Keratinocyte (primary cell): ENCODE results near the gene C4B. TPM values are rescaled to one million over a fixed set of nuclear protein-coding genes. Genes with fewer than 3 reads are reported as not detected.

ENCODE experiments used
- DNase-seq: peaks from one replicate; pipeline ENCODE4 v3.0.0-alpha.2; 2011; ENCODE audit warnings: low read depth, missing footprints, low spot score
- FAIRE-seq: peaks from 2 replicates; lab custom pipeline; 2011; peaks lifted over from hg19 to GRCh38; lab: Jason Lieb, UNC
- H2AFZ ChIP-seq: 2 replicates; pipeline ENCODE4 v1.6.0; 2012; ENCODE audit warnings: low read length, control low read depth, inconsistent platforms; ENCODE audit not compliant: control insufficient read depth
- H3K27ac ChIP-seq: 2 replicates; pipeline ENCODE4 v1.5.1; 2011; ENCODE audit warnings: low read length; ENCODE audit not compliant: control insufficient read depth, insufficient read depth
- H3K27me3 ChIP-seq: 3 replicates; pipeline ENCODE4 v1.6.0; 2011; ENCODE audit warnings: low read length; ENCODE audit not compliant: control insufficient read depth, insufficient read depth; ENCODE audit errors: extremely low read depth
- H3K36me3 ChIP-seq, 2 experiments: 2 replicates in 1 of 2; 3 replicates in 1 of 2; pipeline ENCODE4 v1.5.1; 2011; ENCODE audit warnings: low read length in 2 of 2, mild to moderate bottlenecking in 1 of 2; ENCODE audit not compliant: control insufficient read depth in 2 of 2, insufficient read depth in 2 of 2; ENCODE audit errors: extremely low read depth in 1 of 2
- H3K4me1 ChIP-seq: 3 replicates; pipeline ENCODE4 v1.5.1; 2011; ENCODE audit warnings: low read length; ENCODE audit not compliant: control insufficient read depth, insufficient read depth; ENCODE audit errors: extremely low read depth
- H3K4me2 ChIP-seq: 3 replicates; pipeline ENCODE4 v1.6.0; 2011; ENCODE audit warnings: low read depth, low read length; ENCODE audit not compliant: control insufficient read depth, insufficient read depth; ENCODE audit errors: extremely low read depth
- H3K4me3 ChIP-seq, 3 experiments: fragments of 200-600 bp in 1 of 3; sonication (generic) in 1 of 3; 2 replicates in 2 of 3; 3 replicates in 1 of 3; pipeline ENCODE4 v1.5.1; 2011 to 2016; ENCODE audit warnings: low read length in 3 of 3, mild to moderate bottlenecking in 3 of 3, control low read depth in 2 of 3, inconsistent platforms in 1 of 3, low read depth in 1 of 3, mixed read lengths in 1 of 3, mixed run types in 1 of 3, moderate library complexity in 1 of 3; ENCODE audit not compliant: control insufficient read depth in 2 of 3, insufficient read depth in 2 of 3; ENCODE audit errors: extremely low read depth in 1 of 3
- H3K79me2 ChIP-seq: 2 replicates; pipeline ENCODE4 v1.6.0; 2012; ENCODE audit warnings: low read length; ENCODE audit not compliant: control insufficient read depth, insufficient read depth
- H3K9ac ChIP-seq: 3 replicates; pipeline ENCODE4 v1.6.0; 2011; ENCODE audit warnings: low read length; ENCODE audit not compliant: control insufficient read depth, insufficient read depth; ENCODE audit errors: extremely low read depth
- H3K9me1 ChIP-seq: 3 replicates; pipeline ENCODE4 v1.6.0; 2011; ENCODE audit warnings: low read length; ENCODE audit not compliant: control insufficient read depth, insufficient read depth; ENCODE audit errors: extremely low read depth
- H3K9me3 ChIP-seq: 2 replicates; pipeline ENCODE4 v1.5.1; 2012; ENCODE audit warnings: low read depth, low read length; ENCODE audit not compliant: control insufficient read depth
- H4K20me1 ChIP-seq: 3 replicates; pipeline ENCODE4 v1.6.0; 2011; ENCODE audit warnings: low read length; ENCODE audit not compliant: control insufficient read depth, insufficient read depth; ENCODE audit errors: extremely low read depth
- CTCF ChIP-seq, 3 experiments: IDR thresholded peaks in 1 of 3; conservative IDR thresholded peaks in 1 of 3; optimal IDR thresholded peaks in 1 of 3; 2 replicates in 2 of 3; 3 replicates in 1 of 3; pipeline versions ENCODE3 to v1.5.1; 2011; ENCODE audit warnings: low read length in 3 of 3, mild to moderate bottlenecking in 3 of 3, moderate library complexity in 2 of 3, control low read depth in 1 of 3, inconsistent platforms in 1 of 3; ENCODE audit not compliant: insufficient read depth in 2 of 3; ENCODE audit errors: extremely low read depth in 1 of 3
- EZH2 ChIP-seq: IDR thresholded peaks from one replicate; pipeline ENCODE4 v1.6.1; 2012; ENCODE audit warnings: inconsistent platforms, mild to moderate bottlenecking, low read length, moderate library complexity
- dilution Hi-C: fragments of 300-500 bp; cut with MboI; formaldehyde crosslinking; loops from one replicate; pipeline ENCODE4 v1.7.0; 2020; ENCODE audit warnings: low sequenced_read_pairs; ENCODE audit not compliant: extremely low pct_ligation_motif_present
- polyA plus RNA-seq, 5 experiments: library from polyadenylated mRNA; depleted of rRNA in 3 of 5; stranded (reverse) in 3 of 5; stranded (forward) in 1 of 5; unstranded in 1 of 5; fragments of >200 nt; gene quantifications; 1 replicate in 1 of 5; 2 replicates in 3 of 5; 3 replicates in 1 of 5; pipeline versions ENCODE4 v1.2.1 to v1.2.3, GENCODE V29; 2011 to 2012; ENCODE audit warnings: missing spikeins in 2 of 5, low read depth in 1 of 5, low replicate concordance in 1 of 5
- small RNA-seq, 3 experiments: library from RNA; depleted of rRNA; stranded (forward); fragments of <200 nt; gene quantifications; one replicate each; pipeline ENCODE3, GENCODE V24; 2012; ENCODE audit warnings: low read depth in 3 of 3, low replicate concordance in 1 of 3; ENCODE audit not compliant: insufficient read length in 3 of 3

The C4B gene
- polyA plus RNA-seq, 1 donor (not counting 4 experiments of a cell fraction or from before 2014, with no cell fraction given), result 1.8 TPM

- no peak for TF ChIP-seq CTCF (optimal IDR thresholded peaks at IDR 0.05 in 1 of 3, IDR thresholded peaks at IDR 0.05 in 1 of 3, conservative IDR thresholded peaks at IDR 0.05 in 1 of 3; ENCODE audit: extremely low read depth in 1 of 3, insufficient read depth in 2 of 3, low read length in 3 of 3)
- no peak for TF ChIP-seq EZH2
- Histone ChIP-seq H3K36me3 (no peaks in the 10 kb centered on the region), H4K20me1 (no peaks in the 10 kb centered on the region), H3K79me2 (no peaks in the 10 kb centered on the region), H3K4me1 (peaks cover 19% of the 10 kb centered on the region), H3K4me2 (no peak overlapping the region), H2AFZ (no peak overlapping the region), H3K9me3 (no peaks in the 10 kb centered on the region), H3K4me3 (no peak overlapping the region), H3K9ac (no peak overlapping the region), H3K27me3 (peaks cover 26% of the 10 kb centered on the region), H3K9me1 (no peaks in the 10 kb centered on the region), H3K27ac (no peak overlapping the region)
- DNase-seq (no peak), FAIRE-seq (no peak)
- dilution Hi-C loops, result no loop called here
These were observed 70.2 kb downstream of the C4B start for GRCh38 chr6:32084780-32085179.

Small RNAs within 50 kb of the gene (small RNA-seq; reads per million reads assigned to genes)
- 0 reads per million in 3 experiments for gene RNA5SP206

Other genes with a start within 250 kb of the C4B start
- gene VWA7, start 237.5 kb upstream of the C4B start, polyA plus RNA-seq, result 0.32 to 0.47 TPM (median 0.33 TPM) in 3 replicates
- gene VARS1, start 219.0 kb upstream of the C4B start, polyA plus RNA-seq, result 17.2 to 57.2 TPM (median 26.3 TPM) in 3 replicates
- gene LSM2, start 207.8 kb upstream of the C4B start, polyA plus RNA-seq, result 34.4 to 84.1 TPM (median 46.5 TPM) in 3 replicates
- 0.31 to 0.60 TPM (median 0.54 TPM) in 3 replicates for gene HSPA1L, start 199.5 kb upstream of the C4B start, polyA plus RNA-seq
- gene HSPA1A, start 199.3 kb upstream of the C4B start, polyA plus RNA-seq, result 95.5 to 142 TPM (median 110 TPM) in 3 replicates
- 33.5 to 65.8 TPM (median 48.1 TPM) in 3 replicates for gene HSPA1B, start 187.1 kb upstream of the C4B start, polyA plus RNA-seq
- 27.9 to 44.4 TPM (median 38.6 TPM) in 3 replicates for gene NEU1, start 152.0 kb upstream of the C4B start, polyA plus RNA-seq
- 0.06 to 0.25 TPM (median 0.18 TPM) in 3 replicates for gene SLC44A4, start 135.8 kb upstream of the C4B start, polyA plus RNA-seq
- 17.6 to 26.5 TPM (median 17.7 TPM) in 3 replicates for gene EHMT2, start 117.1 kb upstream of the C4B start, polyA plus RNA-seq
- gene ZBTB12, start 112.7 kb upstream of the C4B start, polyA plus RNA-seq, result 0.55 to 0.64 TPM (median 0.63 TPM) in 3 replicates
- gene C2, start 87.1 kb upstream of the C4B start, polyA plus RNA-seq, result 0.04 TPM in 1 of 3 replicates, not detected in the others
- 0.84 to 2.9 TPM (median 2.5 TPM) in 3 replicates for gene CFB, start 68.7 kb upstream of the C4B start, polyA plus RNA-seq
- 45.1 to 57.9 TPM (median 51.9 TPM) in 3 replicates for gene NELFE, start 55.8 kb upstream of the C4B start, polyA plus RNA-seq
- 24.5 to 37.7 TPM (median 37.5 TPM) in 3 replicates for gene SKIC2, start 55.6 kb upstream of the C4B start, polyA plus RNA-seq
- 7.0 to 10.4 TPM (median 7.6 TPM) in 3 replicates for gene DXO, start 42.7 kb upstream of the C4B start, polyA plus RNA-seq
- gene C4A, start 32.7 kb upstream of the C4B start, polyA plus RNA-seq, result 1.2 to 2.9 TPM (median 1.4 TPM) in 3 replicates
- gene CYP21A2, start 23.6 kb downstream of the C4B start, polyA plus RNA-seq, result 0.04 to 0.05 TPM in 2 of 3 replicates, not detected in the other
- 0.02 to 0.25 TPM (median 0.06 TPM) in 3 replicates for gene TNXB, start 94.5 kb downstream of the C4B start, polyA plus RNA-seq
- gene ATF6B, start 113.5 kb downstream of the C4B start, polyA plus RNA-seq, result 30.4 to 51.2 TPM (median 37.9 TPM) in 3 replicates
- 4.2 to 5.6 TPM (median 4.9 TPM) in 3 replicates for gene FKBPL, start 115.5 kb downstream of the C4B start, polyA plus RNA-seq
- gene PRRT1, start 137.1 kb downstream of the C4B start, polyA plus RNA-seq, result 0.09 to 0.17 TPM (median 0.09 TPM) in 3 replicates
- gene PPT2, start 139.3 kb downstream of the C4B start, polyA plus RNA-seq, result 15.0 to 21.0 TPM (median 15.6 TPM) in 3 replicates
- 1.7 to 4.2 TPM (median 3.7 TPM) in 3 replicates for gene EGFL8, start 149.8 kb downstream of the C4B start, polyA plus RNA-seq
- 46.4 to 85.1 TPM (median 54.7 TPM) in 3 replicates for gene AGPAT1, start 161.3 kb downstream of the C4B start, polyA plus RNA-seq
- 29.6 to 43.2 TPM (median 33.2 TPM) in 3 replicates for gene RNF5, start 163.6 kb downstream of the C4B start, polyA plus RNA-seq
- 2.0 to 2.4 TPM (median 2.4 TPM) in 3 replicates for gene AGER, start 169.5 kb downstream of the C4B start, polyA plus RNA-seq
- gene PBX2, start 175.4 kb downstream of the C4B start, polyA plus RNA-seq, result 43.5 to 54.9 TPM (median 44.0 TPM) in 3 replicates
- gene GPSM3, start 177.8 kb downstream of the C4B start, polyA plus RNA-seq, result 2.8 to 6.5 TPM (median 3.6 TPM) in 3 replicates
- gene NOTCH4, start 209.3 kb downstream of the C4B start, polyA plus RNA-seq, result 0.07 to 0.13 TPM (median 0.11 TPM) in 3 replicates